ENCODE results near the gene BAG1.

Gene BAG1

GRCh38 chr9:33210006-33210715 is 54.3 kb downstream of the BAG1 start:
- no peak for DNase-seq (ENCODE audit: low spot score)

GRCh38 chr9:33209394-33209793 is 55.1 kb downstream of the BAG1 start:
- DNase-seq (ENCODE audit: low spot score): no peak

- DNase-seq (ENCODE audit: low spot score): no peak
Measured at GRCh38 chr9:33202552-33203201, 61.8 kb downstream of the BAG1 start.

Data from D341Med (cell line).